ENCODE results near the gene TNKS1BP1.
"Not testable (repeated sequence)": the region's sequence is repeated elsewhere in the genome, so short reads cannot be mapped to it uniquely, and the experiment has no call there.

Gene TNKS1BP1

GRCh38 chr11:57364851-57365660 lies 40.3 kb upstream of the TNKS1BP1 start:
- no peak overlapping the region for H3K4me2 ChIP-seq (ENCODE audit: insufficient read depth, low read length)
- no peaks in the 10 kb centered on the region for H3K27me3 ChIP-seq (ENCODE audit: insufficient read depth, low read length, poor library complexity)
- no peaks in the 10 kb centered on the region for H3K79me2 ChIP-seq (ENCODE audit: insufficient read depth, low read length)
- H3K27ac ChIP-seq (ENCODE audit: low read length), result no peak overlapping the region
- H3K36me3 ChIP-seq (ENCODE audit: insufficient read depth, low read length), result no peaks in the 10 kb centered on the region
- H3K9ac ChIP-seq (ENCODE audit: low read depth, low read length), result no peak overlapping the region
- H3K9me3 ChIP-seq (ENCODE audit: insufficient read depth, low read length, severe bottlenecking), result no peaks in the 10 kb centered on the region
- TF ChIP-seq EZH2 (IDR thresholded peaks at IDR 0.05; ENCODE audit: borderline replicate concordance, low read depth, low read length, severe bottlenecking) (no peak), CTCF (IDR thresholded peaks at IDR 0.05; ENCODE audit: borderline replicate concordance, extremely low read depth, low read length, poor library complexity, severe bottlenecking) (no peak)
- no peak overlapping the region for H3K4me3 ChIP-seq (ENCODE audit: low read depth in 1 of 2, low read length in 2 of 2)
- DNase-seq (no peak), ATAC-seq (ENCODE audit: insufficient read depth, low read depth) (no peak)
- H3K4me1 ChIP-seq (ENCODE audit: insufficient read depth, low read length), result no peaks in the 10 kb centered on the region
- H2AFZ ChIP-seq (ENCODE audit: low read depth, low read length), result no peak overlapping the region
- H4K20me1 ChIP-seq (ENCODE audit: insufficient read depth, low read length), result no peaks in the 10 kb centered on the region

GRCh38 chr11:57363131-57364080 lies 38.7 kb upstream of the TNKS1BP1 start:
- no peak overlapping the region for H3K4me3 ChIP-seq (ENCODE audit: low read depth in 1 of 2, low read length in 2 of 2)

GRCh38 chr11:57361926-57362325 lies 37.2 kb upstream of the TNKS1BP1 start:
- Histone ChIP-seq H3K27ac (ENCODE audit: low read length) (no peak overlapping the region), H3K4me3 (ENCODE audit: low read depth in 1 of 2, low read length in 2 of 2) (no peak overlapping the region), H2AFZ (ENCODE audit: low read depth, low read length) (no peak overlapping the region), H3K9me3 (ENCODE audit: insufficient read depth, low read length, severe bottlenecking) (no peaks in the 10 kb centered on the region), H3K79me2 (ENCODE audit: insufficient read depth, low read length) (no peaks in the 10 kb centered on the region), H3K4me2 (ENCODE audit: insufficient read depth, low read length) (no peak overlapping the region), H3K36me3 (ENCODE audit: insufficient read depth, low read length) (no peaks in the 10 kb centered on the region), H3K9ac (ENCODE audit: low read depth, low read length) (no peak overlapping the region), H3K27me3 (ENCODE audit: insufficient read depth, low read length, poor library complexity) (peaks cover 4% of the 10 kb centered on the region), H3K4me1 (ENCODE audit: insufficient read depth, low read length) (no peaks in the 10 kb centered on the region), H4K20me1 (ENCODE audit: insufficient read depth, low read length) (no peaks in the 10 kb centered on the region)
- ATAC-seq (ENCODE audit: insufficient read depth, low read depth) (no peak), DNase-seq (no peak)
- TF ChIP-seq CTCF (IDR thresholded peaks at IDR 0.05; ENCODE audit: borderline replicate concordance, extremely low read depth, low read length, poor library complexity, severe bottlenecking), result no peak
- TF ChIP-seq EZH2 (IDR thresholded peaks at IDR 0.05; ENCODE audit: borderline replicate concordance, low read depth, low read length, severe bottlenecking), result no peak

More at GRCh38 chr11:57363131-57364080, 38.7 kb upstream of the TNKS1BP1 start:
- no peak overlapping the region for H3K9ac ChIP-seq (ENCODE audit: low read depth, low read length)
- H2AFZ ChIP-seq (ENCODE audit: low read depth, low read length), result no peak overlapping the region
- no peak overlapping the region for H3K4me2 ChIP-seq (ENCODE audit: insufficient read depth, low read length)
- no peak overlapping the region for H3K27ac ChIP-seq (ENCODE audit: low read length)
- no peak for DNase-seq
- no peak for ATAC-seq (ENCODE audit: insufficient read depth, low read depth)
- H3K36me3 ChIP-seq (ENCODE audit: insufficient read depth, low read length), result no peaks in the 10 kb centered on the region
- TF ChIP-seq EZH2 (IDR thresholded peaks at IDR 0.05; ENCODE audit: borderline replicate concordance, low read depth, low read length, severe bottlenecking), result no peak
- no peak for TF ChIP-seq CTCF (IDR thresholded peaks at IDR 0.05; ENCODE audit: borderline replicate concordance, extremely low read depth, low read length, poor library complexity, severe bottlenecking)
- no peaks in the 10 kb centered on the region for H4K20me1 ChIP-seq (ENCODE audit: insufficient read depth, low read length)
- H3K9me3 ChIP-seq (ENCODE audit: insufficient read depth, low read length, severe bottlenecking), result no peaks in the 10 kb centered on the region
- peaks cover 4% of the 10 kb centered on the region for H3K27me3 ChIP-seq (ENCODE audit: insufficient read depth, low read length, poor library complexity)
- no peaks in the 10 kb centered on the region for H3K79me2 ChIP-seq (ENCODE audit: insufficient read depth, low read length)
- no peaks in the 10 kb centered on the region for H3K4me1 ChIP-seq (ENCODE audit: insufficient read depth, low read length)

GRCh38 chr11:57361420-57361819 lies 36.7 kb upstream of the TNKS1BP1 start:
- ATAC-seq (ENCODE audit: insufficient read depth, low read depth); H3K4me1 ChIP-seq (ENCODE audit: insufficient read depth, low read length); H3K4me2 ChIP-seq (ENCODE audit: insufficient read depth, low read length); H3K4me3 ChIP-seq (ENCODE audit: low read depth in 1 of 2, low read length in 2 of 2); H3K9me3 ChIP-seq (ENCODE audit: insufficient read depth, low read length, severe bottlenecking); DNase-seq; H3K27ac ChIP-seq (ENCODE audit: low read length); H3K79me2 ChIP-seq (ENCODE audit: insufficient read depth, low read length); H3K9ac ChIP-seq (ENCODE audit: low read depth, low read length); H3K36me3 ChIP-seq (ENCODE audit: insufficient read depth, low read length); H2AFZ ChIP-seq (ENCODE audit: low read depth, low read length); H3K27me3 ChIP-seq (ENCODE audit: insufficient read depth, low read length, poor library complexity); H4K20me1 ChIP-seq (ENCODE audit: insufficient read depth, low read length): not testable (repeated sequence)

Data from DND-41 (cell line).